Type B pancreatic cell (in vitro differentiated cells): ENCODE results near the gene HS3ST3A1. TPM values are rescaled to one million over a fixed set of nuclear protein-coding genes. Genes with fewer than 3 reads are reported as not detected.

Experiments
- DNase-seq: peaks from one replicate; pipeline ENCODE4 v3.0.0; 2021; ENCODE audit warnings: mixed read lengths; ENCODE audit not compliant: unreplicated experiment; ENCODE audit errors: extremely low spot score
- H3K27ac Mint-ChIP-seq: 2 replicates; pipeline ENCODE4 v1.8.0; 2021; ENCODE audit warnings: mild to moderate bottlenecking, mixed read lengths
- H3K27me3 Mint-ChIP-seq: 2 replicates; pipeline ENCODE4 v1.8.0; 2021; ENCODE audit warnings: mixed read lengths
- H3K36me3 Mint-ChIP-seq: 2 replicates; pipeline ENCODE4 v1.8.0; 2021; ENCODE audit warnings: mixed read lengths
- H3K4me1 Mint-ChIP-seq: one replicate; pipeline ENCODE4 v1.8.0; 2021; ENCODE audit warnings: mixed read lengths; ENCODE audit not compliant: unreplicated experiment
- H3K4me3 Mint-ChIP-seq: 2 replicates; pipeline ENCODE4 v1.8.0; 2021; ENCODE audit warnings: mild to moderate bottlenecking, mixed read lengths
- H3K9me3 Mint-ChIP-seq: 2 replicates; pipeline ENCODE4 v1.8.0; 2021; ENCODE audit warnings: mixed read lengths
- CTCF ChIP-seq: fragments of 200-600 bp; sonication (generic); conservative IDR thresholded peaks from 2 replicates; pipeline ENCODE4 v1.5.0; 2021; ENCODE audit warnings: antibody characterized with exemption, mild to moderate bottlenecking
- total RNA-seq: library from RNA; stranded (reverse); gene quantifications from 2 replicates; pipeline ENCODE4 v1.2.1, GENCODE V29; 2021; ENCODE audit warnings: low replicate concordance

Gene HS3ST3A1
- total RNA-seq, 1 donor from 2014 or later = 7.6 TPM

GRCh38 chr17:13597723-13598347 lies 3.9 kb downstream of the HS3ST3A1 start:
- Mint-ChIP-seq H3K27ac (no peak overlapping the region), H3K9me3 (no peaks in the 10 kb centered on the region), H3K36me3 (peaks cover 4% of the 10 kb centered on the region), H3K4me1 (peaks cover 40% of the 10 kb centered on the region), H3K4me3 (peak overlapping the region; percentile 87), H3K27me3 (peaks cover 55% of the 10 kb centered on the region)
- TF ChIP-seq CTCF = peak; percentile 79
- no peak for DNase-seq

- no peak for DNase-seq
- Mint-ChIP-seq H3K27ac (no peak overlapping the region), H3K27me3 (peaks cover 47% of the 10 kb centered on the region), H3K36me3 (peaks cover 4% of the 10 kb centered on the region), H3K4me1 (peaks cover 36% of the 10 kb centered on the region), H3K4me3 (peak overlapping the region; percentile 56), H3K9me3 (no peaks in the 10 kb centered on the region)
- no peak for TF ChIP-seq CTCF
These were observed 5.3 kb downstream of the HS3ST3A1 start for GRCh38 chr17:13596241-13596923.

- Mint-ChIP-seq H3K9me3 (no peaks in the 10 kb centered on the region), H3K4me1 (peaks cover 37% of the 10 kb centered on the region), H3K36me3 (peaks cover 4% of the 10 kb centered on the region), H3K4me3 (no peak overlapping the region), H3K27ac (no peak overlapping the region), H3K27me3 (peaks cover 47% of the 10 kb centered on the region)
- no peak for DNase-seq
- TF ChIP-seq CTCF = no peak
These were observed 6.2 kb downstream of the HS3ST3A1 start for GRCh38 chr17:13595599-13595899.

- peak; percentile 81 for DNase-seq
- TF ChIP-seq CTCF = peak; percentile 96
- Mint-ChIP-seq H3K27me3 (peaks cover 44% of the 10 kb centered on the region), H3K4me3 (peak overlapping the region; percentile 59), H3K27ac (peak overlapping the region; percentile 19), H3K9me3 (no peaks in the 10 kb centered on the region), H3K4me1 (peaks cover 41% of the 10 kb centered on the region), H3K36me3 (peaks cover 4% of the 10 kb centered on the region)
These were observed 6.7 kb downstream of the HS3ST3A1 start for GRCh38 chr17:13594762-13595598.

GRCh38 chr17:13594310-13594709 lies 7.4 kb downstream of the HS3ST3A1 start:
- Mint-ChIP-seq H3K36me3 (peaks cover 4% of the 10 kb centered on the region), H3K4me3 (peak overlapping the region; percentile 59), H3K27me3 (peaks cover 37% of the 10 kb centered on the region), H3K27ac (no peak overlapping the region), H3K4me1 (peaks cover 48% of the 10 kb centered on the region), H3K9me3 (no peaks in the 10 kb centered on the region)
- DNase-seq = no peak
- TF ChIP-seq CTCF = no peak
